NCI-H82 treated with DMSO at 0.1 percent for 48 hours (cell line): ENCODE data around the gene LCNL1.

Source experiments
- DNase-seq: peaks from one replicate; lab custom pipeline; 2025; ENCODE audit not compliant: unreplicated experiment; lab: John Stamatoyannopoulos, UW

LCNL1 gene

DNA sequence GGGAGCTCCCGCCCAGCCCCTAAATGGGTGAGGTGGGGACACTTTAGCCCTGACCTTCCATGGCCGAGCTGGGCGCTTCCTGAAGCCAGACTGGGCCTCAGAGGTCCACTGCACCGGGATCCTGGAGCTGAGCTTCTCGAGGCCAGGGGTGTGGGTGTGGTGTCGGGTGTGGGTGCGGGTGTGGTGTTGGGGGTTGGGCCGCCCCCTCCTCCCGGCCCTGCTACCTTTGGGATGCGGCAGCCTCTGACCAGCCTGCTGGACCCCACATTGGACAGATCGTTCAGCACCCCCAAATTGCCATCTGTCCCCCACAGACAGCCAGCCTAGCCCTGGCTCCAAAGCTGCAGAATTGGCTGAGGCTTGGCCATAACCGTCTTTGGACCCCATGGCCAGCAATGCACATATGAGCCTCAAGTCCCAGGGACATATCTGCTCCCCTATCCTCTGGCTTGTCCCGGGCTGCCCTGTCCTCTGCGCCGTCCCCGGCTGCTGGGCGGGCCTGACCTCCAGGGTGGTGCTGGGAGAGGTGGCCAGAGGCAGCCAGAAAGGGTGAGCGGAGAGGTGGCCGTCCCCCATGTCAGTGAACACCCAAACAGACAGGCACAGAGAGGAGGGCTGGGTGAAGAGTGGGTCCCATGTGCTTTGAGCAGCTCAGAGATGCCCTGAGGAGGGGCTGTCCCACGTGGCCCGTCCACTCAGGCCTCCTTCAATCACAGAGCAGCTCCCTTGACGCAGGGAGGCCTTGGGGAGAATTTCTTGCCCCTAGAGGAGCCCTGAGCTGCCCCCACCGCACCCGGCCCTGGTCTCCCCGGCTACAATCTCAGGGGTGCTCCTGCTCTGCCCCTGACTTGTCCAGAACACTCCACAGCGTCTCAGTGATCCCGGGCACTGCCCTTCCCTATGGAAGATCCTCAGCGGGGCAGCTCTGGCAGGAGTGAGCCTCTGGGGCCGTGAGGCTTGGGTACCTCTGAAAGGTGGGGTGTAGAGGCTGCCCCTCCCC, 8.9 kb upstream of the LCNL1 start:
- DNase-seq, result no peak

DNA sequence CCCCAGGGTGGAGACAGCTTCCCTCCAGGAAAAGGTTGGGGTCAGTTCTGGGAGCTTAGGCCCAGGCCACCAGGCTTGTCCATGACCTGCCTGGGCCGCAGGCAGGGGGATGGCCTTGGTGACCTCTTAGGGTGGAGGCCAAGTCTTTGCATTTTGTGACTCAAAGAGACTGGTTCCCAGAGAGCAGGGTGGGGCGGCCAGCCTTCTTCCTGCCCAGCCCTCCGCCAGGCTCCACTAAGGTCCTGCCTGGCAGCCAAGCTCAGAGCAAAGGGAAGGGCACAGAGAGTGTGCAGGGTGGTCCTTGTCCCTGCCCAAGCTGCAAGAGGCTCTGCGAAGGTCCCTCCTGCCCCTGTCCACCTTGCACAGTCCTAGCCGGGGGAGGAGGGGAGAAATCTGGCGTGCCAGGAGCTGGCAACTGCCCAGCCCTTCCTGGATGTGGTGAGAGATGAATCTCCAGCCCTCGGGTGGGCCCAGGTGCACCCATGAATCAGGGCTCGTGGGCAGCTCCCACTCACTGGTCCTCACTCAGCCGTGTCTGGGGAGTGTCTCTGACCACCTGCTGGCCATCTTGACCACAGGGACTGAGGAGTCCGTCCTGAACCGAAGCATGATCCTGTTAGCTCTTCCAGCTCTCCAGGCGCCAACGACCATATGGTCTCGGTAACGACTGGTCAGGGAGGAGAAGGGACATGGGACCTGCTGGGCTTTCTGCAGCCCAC, 7.8 kb upstream of the LCNL1 start:
- no peak for DNase-seq

DNA sequence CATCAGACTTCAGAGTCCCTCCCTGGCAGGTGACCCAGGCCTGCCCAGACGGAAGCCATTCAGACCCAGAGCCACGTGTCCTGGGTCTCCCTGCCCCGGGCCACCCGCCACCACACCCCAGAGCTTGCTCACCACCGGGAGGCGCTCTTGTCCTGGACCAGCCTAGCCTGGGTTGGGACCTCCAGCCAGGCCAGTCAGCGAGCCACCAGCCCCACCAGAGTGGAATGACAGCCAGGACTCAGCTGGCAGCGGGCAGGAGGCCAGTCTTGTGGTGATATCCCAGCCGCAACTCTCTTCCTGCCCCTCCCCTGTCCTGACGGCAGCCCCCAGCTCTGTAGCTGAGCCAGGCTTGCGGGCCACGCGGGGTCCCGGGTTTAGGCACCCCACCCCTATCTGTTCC, 7.1 kb upstream of the LCNL1 start:
- DNase-seq, result no peak

DNA sequence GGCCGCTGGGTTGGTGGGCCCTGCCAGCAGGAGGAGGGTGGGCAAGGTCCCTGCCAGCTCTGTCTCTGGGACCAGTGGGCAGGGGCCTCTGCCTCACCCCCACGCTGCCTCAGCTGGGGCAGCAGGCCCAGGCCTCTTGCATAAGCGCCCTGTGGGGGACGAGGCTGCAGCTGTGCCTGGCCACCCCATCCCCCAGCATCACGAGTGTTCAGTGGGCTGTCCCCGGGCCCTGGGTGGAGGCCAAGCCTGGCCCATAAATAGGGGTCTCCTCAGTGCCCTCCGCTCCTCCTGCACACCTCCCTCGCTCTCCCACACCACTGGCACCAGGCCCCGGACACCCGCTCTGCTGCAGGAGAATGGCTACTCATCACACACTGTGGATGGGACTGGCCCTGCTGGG, 5.6 kb upstream of the LCNL1 start, which contains the start of gene PTGDS:
Gene PTGDS, plus strand, starts transcription at position 282 of the 400 bp plus-strand sequence. Its CDS starts 75 bp downstream, at position 357.
- no peak for DNase-seq

DNA sequence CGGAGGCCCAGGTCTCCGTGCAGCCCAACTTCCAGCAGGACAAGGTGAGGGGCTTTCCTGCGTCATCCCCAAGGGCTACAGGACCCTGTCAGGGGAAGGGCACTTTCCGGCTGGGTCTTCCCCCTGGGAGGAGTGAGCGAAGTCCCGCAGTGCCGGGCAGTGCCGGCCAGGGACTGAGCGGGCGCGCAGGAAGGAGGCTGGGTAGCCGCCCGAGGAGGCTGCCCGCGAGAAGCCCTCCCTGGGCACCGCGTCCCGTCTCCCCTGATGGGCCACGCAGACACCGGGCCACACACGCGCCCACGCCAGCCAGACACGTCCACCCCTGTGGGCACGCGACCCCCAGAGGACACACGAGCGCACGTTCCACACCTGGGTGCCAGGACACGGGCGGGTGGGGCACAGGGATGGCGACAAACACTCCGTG, 5.1 kb upstream of the LCNL1 start:
- DNase-seq, result no peak

DNA sequence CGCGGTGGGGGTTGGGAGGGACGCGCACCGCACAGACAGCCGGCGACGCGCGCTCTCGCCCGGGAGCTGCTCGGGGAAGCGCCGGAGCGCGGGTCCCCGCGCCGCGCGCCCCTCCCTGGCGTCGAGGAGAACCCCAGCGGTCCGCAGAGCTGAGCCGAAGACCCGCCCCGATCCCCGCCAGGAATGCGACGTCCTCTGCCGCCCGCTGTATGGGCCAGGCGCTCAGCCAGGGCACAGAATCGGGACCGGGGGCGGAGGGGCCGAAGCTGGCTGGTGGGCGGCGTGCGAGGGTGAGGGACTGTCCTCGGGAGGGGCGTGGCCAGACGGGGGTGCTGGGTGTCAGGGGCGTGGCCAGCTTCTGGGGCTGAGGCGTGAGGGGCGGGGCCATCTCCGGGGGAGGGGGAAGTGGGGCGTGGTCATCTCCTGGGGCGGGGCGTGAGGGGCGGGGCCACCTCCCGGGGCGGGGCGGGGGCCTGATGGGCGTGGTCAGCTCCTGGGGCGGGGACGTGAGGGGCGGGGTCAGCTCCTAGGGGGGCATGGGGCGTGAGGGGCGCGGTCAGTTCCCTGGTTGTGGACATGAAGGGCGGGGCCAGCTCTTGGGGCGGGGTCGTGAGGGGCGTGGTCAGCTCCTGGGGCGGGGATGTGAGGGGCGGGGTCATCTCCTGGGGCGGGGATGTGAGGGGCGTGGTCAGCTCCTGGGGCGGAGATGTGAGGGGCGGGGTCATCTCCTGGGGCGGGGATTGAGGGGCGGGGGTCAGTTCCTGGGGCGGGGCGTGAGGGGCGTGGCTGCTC, 4.5 kb upstream of the LCNL1 start:
- peak; percentile 28 for DNase-seq

DNA sequence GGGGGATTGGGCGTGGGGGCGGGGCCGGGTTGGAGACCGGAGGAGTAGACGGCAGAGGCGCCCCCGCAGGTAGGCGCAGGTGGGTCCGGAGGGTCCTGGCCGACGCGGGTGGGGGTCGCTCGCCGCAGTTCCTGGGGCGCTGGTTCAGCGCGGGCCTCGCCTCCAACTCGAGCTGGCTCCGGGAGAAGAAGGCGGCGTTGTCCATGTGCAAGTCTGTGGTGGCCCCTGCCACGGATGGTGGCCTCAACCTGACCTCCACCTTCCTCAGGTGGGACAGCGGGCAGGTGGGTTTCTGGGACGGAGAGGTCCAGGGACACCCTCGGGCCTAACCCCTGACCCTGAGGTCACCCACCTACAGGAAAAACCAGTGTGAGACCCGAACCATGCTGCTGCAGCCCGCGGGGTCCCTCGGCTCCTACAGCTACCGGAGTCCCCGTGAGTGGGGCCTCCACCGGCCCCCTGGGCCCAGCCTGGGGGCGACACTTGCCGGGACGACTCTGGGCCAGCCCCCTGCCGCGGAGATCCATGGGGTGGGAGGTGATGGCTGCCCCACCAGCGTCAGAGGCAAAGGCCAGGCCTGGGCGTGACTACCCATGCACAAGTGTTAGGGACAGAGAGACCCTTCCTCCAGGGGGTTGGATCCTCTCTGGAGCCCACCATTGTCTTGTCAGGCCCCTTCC, 3.8 kb upstream of the LCNL1 start:
- no peak for DNase-seq

DNA sequence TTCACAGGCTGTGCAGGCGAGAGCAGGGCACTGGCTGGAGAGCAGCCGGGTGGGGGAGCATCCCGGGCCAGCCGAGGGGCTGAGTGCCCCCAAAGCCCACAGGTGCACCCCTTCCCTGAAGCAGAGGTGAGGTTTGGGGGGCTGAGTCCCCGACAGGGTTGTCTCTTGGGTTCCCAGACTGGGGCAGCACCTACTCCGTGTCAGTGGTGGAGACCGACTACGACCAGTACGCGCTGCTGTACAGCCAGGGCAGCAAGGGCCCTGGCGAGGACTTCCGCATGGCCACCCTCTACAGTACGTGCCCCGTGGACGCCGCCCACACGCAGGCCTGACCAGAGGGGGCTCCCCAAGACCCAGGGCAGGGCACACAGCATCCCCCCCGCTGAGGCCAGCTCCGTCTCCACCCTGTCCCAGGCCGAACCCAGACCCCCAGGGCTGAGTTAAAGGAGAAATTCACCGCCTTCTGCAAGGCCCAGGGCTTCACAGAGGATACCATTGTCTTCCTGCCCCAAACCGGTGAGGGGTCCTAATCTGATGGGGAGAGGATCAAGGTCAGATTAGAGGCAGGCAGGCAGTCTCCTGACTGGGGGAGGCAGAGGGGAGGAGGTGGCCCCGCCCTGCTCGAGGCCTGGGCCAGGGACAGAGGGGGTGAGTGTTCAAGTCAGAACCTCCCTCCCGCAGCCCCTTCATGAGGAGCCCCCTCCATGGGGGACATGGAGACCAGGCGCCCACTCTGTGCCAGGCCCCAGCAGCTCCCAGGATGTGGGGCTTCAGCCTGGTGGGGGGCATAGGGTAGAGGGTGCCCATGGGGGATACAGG, 2.8 kb upstream of the LCNL1 start:
- DNase-seq, result no peak

DNA sequence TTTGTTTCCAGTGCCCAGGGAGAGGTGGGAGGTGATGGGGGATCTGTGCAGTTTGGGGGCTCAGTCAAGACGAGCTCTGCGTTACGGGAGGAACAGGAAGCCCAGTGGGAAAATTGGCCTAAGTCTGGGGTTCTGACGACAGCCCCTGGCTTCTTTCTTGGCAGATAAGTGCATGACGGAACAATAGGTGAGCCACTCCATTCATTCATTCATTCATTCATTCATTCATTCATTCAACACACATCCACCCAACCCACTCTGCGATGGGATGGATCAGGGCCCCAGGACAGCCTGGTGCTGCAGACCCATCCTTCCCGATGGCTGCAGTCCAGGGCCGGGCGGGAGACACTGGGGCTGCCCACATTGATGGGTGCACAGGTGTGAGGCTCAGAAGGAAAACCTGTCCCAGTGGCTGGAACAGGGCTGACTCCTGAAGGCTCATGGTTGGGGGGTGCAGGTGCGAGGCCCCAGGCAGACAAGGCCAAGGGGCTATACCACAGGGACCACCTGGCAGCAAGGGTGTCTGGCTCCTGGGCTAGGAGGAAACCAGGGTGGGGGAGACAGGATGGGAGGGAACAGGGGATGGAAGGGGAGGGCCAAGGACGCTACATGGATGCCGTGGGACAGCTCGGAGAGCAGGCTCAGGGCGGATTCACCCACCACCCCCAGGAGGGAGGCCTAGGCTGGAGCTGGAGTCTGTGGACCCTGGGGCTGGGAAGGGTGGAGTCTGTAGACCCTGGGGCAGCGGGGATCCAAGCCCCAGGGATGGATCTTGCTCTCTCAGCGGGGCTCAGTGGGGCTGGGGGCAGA, 1.9 kb upstream of the LCNL1 start:
- DNase-seq, result no peak

DNA sequence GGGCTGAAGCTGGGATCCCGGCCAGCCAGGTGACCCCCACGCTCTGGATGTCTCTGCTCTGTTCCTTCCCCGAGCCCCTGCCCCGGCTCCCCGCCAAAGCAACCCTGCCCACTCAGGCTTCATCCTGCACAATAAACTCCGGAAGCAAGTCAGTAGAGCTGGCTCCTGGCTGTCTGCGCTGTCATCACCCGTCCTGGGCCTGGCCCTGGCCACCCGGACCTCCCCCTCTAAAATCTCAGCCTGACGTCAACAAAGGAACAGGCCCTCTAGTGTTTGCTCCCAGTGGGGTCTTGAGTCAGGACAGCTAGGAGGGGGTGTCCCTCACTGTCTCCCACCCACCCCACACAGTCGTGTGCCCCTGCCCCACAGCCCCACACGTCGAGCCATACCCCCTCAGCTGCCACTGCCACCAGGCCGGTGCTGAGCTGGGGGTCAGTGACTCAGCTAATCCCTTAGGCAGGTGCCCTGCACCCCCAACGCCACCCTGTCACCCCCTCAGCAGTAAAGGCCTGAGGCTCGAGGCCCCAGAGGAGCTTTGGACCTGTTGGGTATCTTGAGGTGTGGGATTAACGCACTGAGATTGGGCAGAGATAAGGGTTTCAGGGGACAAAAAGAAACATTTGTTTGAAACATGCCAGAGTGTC, 1.1 kb upstream of the LCNL1 start:
- DNase-seq, result no peak

DNA sequence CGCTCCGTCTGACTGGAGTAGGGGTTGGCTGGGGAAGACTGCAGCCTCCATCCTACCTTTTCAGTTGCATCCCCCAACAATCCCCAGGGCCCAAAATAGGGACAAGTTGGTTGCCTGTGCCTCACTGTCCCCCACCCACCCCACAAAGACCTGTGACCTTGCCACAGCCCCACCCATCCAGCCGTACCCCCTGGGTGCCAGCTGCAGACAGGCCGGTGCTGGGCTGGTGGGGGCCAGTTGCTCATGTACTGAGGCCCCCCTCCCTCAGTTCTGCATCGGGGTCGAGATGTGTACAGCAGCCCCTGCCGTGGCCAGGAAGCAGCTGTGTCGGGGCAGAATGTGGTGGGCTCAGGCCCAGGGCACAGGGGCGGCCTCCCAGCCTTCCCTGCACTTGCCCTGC, 374 bp downstream of the LCNL1 start:
- no peak for DNase-seq

DNA sequence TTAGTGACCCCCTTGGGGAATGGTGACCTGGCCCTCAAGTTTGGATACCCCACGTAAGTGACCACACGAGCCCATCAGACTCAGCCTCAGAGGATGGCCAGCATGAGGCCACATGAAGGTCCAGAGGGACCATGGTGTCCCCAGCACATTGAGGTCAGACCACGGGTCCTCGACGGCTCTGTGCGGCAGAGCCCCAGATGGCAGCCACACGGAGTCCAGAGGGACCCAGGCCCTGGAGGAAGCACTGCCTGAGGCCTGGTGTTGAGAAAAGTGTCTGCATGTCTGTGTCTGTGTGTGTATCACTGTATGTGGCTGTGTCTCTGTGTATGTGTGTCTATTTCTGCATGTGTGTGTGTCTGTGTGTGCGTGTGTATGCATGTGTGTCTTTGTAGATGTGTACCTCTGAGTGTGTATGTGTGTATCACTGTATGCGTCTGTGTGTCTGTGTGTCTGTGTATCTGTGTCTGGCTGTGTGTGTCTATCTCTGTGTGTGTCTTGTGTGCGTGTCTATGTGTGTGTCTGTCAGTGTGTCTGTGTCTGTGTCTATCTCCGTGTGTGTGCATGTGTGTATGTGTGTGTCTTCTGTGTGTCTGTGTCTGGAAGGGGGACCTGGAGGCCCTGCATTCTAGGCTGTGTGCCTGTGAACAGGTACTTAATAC, 992 bp downstream of the LCNL1 start:
- no peak for DNase-seq

DNA sequence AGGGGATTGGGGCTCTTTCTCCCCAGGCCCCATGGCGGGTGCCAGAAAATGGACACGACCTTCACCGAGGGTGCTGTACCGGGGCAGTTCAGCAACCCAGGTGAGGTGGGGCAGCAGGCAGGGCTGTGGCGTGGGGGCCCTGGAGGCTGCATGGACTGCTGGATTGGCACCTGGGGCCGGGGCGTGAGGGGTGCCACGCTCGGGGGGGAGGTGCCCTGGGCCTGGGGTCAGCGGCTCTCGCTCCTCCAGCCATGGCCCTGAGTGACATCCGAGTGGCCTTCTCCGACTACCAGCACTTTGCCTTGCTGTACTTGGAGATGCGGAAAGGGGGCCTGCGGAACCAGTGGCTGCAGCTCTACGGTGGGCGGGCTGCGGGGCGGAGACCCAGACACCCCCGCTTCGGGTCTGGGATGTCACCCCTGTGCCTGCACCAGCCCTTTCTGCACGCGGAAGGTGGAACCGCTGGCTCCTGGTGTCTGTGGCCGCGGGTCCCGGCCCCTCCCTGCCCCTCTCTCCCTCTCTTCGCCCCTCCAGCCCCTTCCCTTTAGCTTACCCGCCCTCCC, 1.8 kb downstream of the LCNL1 start:
- DNase-seq, result no peak

DNA sequence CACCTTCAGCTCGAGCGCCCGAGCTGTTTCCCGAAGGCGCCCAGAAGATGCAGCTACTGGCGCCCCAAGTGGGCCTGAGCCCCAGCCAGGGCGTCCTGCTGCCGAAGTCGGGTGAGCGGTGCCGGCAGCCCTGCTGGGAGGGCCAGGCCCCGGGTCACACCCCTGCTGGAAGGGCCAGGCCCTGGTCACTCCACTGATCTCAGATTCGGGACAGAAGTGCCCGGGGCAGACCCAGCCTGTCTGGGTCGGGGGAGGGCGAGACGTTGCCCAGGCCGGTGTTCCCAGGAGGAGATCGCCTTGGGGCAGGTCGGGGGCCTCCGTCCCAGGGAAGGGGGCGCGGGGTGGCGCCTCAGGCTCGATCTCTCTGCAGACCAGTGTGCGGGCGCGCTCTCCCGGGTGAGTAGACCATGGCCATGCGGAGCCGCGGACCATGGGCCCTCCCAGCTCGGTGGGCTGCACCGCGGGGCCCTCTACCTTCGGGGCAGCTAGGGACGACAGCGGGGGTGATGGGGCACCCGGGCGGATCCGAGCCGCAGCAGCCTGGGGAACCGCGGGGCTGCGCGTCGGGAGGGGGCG, 2.3 kb downstream of the LCNL1 start:
- no peak for DNase-seq

DNA sequence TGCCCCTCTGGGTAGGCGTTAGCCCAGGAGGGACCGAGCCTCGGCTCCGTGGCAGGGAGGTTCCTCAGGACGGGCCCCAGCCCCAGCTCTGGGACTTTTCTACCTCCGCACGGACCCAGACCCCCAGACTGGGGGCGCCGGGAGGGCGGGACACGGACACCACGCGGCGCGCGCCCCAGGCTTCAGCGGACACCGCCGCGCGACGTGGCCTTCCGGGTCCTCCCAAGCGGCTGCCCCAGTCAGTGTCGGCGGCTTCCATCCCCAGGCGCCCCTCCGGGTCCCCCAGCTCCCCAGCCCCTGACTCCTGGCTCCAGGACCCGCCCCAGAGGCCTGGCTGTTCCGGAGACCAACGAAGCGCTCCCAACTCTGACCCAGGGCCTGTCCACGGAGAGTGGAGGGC, 3.1 kb downstream of the LCNL1 start:
- no peak for DNase-seq

DNA sequence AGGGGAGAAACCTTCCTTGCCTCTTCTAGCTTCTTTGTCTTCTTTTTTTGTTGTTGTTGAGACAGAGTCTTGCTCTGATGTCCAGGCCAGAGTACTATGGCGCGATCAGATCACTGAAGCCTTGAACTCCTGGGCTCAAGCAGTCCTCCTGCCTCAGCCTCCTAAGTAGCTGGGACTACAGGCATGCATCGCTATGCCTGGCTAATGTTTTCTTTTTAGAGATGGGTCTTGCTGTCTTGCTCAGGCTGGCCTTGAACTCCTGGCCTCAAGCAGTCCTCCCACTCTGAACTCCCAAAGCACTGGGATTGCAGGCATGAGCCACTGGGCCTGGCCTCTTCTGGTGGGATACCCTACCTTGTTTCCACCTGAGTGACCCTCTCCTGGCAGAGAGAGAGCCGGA, 6.1 kb downstream of the LCNL1 start:
- DNase-seq, result no peak

DNA sequence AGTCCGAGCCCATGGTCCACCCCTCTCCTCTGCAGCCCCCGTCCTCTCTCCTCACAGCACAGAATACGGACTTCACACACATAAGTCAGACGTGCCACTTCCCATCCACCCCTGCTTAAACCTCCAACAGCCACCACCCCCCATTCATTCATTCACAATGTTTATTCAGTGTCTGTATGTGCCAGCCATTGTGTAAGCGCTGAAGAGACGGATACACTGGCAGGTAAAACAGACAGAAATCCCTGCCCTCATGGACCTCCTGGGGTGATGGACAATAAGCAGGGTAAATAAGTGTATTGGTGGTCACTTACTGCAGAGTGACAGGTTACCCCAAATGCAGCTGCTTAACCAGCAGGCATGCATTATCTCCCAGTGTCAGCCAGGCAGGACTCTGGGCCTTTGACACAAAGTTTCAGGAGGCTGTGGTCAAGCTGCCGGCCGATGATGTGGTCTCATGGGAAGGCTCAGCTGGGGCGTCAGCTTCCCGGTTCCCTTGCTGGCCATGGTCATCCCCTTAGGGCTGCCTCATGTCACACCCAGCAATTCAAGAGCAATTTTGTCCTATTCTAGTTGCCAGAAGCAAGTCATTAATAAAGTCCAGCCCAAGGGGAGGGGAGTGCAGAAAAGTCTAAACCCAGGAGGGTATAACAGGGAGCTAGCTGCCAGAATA, 7.6 kb downstream of the LCNL1 start:
- no peak for DNase-seq
